ENCODE results near the gene C1QTNF3.

GRCh38 chr5:34031117-34031516 lies 11.9 kb downstream of the C1QTNF3 start:
- TF ChIP-seq POLR2A (IDR thresholded peaks at IDR 0.05) (no peak), CTCF (IDR thresholded peaks at IDR 0.05) (no peak)
